Breast epithelium (tissue), 4 donors: ENCODE measurements around the gene GGT7. TPM values are rescaled to one million over a fixed set of nuclear protein-coding genes. Genes with fewer than 3 reads are reported as not detected.

ENCODE experiments used
- DNase-seq, 2 donors: peaks; one replicate each; pipeline ENCODE4 v3.0.0-alpha.2; 2019; ENCODE audit warnings: low spot score in 2 of 2
- H3K27ac ChIP-seq, 2 donors: fragments of 200-600 bp; sonication (generic) in 1 of 2; one replicate each; pipeline ENCODE4 v1.5.1; 2016 to 2019; ENCODE audit warnings: mild to moderate bottlenecking in 1 of 2
- H3K27me3 ChIP-seq, 2 donors: fragments of 200-600 bp; sonication (generic) in 1 of 2; one replicate each; pipeline versions ENCODE4 v1.5.1 to v1.6.0; 2017 to 2019; ENCODE audit warnings: control low read depth in 1 of 2, mild to moderate bottlenecking in 1 of 2
- H3K36me3 ChIP-seq: fragments of 200-600 bp; one replicate; pipeline ENCODE4 v1.5.1; 2019
- H3K4me1 ChIP-seq, 2 donors: fragments of 200-600 bp; sonication (generic); one replicate each; pipeline ENCODE4 v1.5.1; 2016 to 2019; ENCODE audit warnings: control low read depth in 1 of 2
- H3K4me3 ChIP-seq, 3 donors: fragments of 200-600 bp; sonication (generic); 1 replicate in 2 of 3; 2 replicates in 1 of 3; pipeline ENCODE4 v1.5.1; 2016 to 2019; ENCODE audit warnings: mild to moderate bottlenecking in 3 of 3, moderate library complexity in 2 of 3
- H3K9me3 ChIP-seq, 2 donors: fragments of 200-600 bp; sonication (generic) in 1 of 2; one replicate each; pipeline ENCODE4 v1.5.1; 2016 to 2019; ENCODE audit warnings: control low read depth in 1 of 2
- POLR2A ChIP-seq: fragments of 450-650 bp; IDR thresholded peaks from one replicate; pipeline ENCODE4 v1.6.1; 2016; ENCODE audit warnings: antibody characterized with exemption, mild to moderate bottlenecking, moderate library complexity
- POLR2AphosphoS5 ChIP-seq, 3 donors: sonication (generic); formaldehyde crosslinking; IDR thresholded peaks; one replicate each; pipeline ENCODE4 v1.6.1; 2017; ENCODE audit warnings: antibody characterized with exemption in 3 of 3
- intact Hi-C: fragments of 100-400 bp; cut with DNase I; formaldehyde crosslinking; loops from one replicate; pipeline ENCODE4 v1.15.1; 2023; ENCODE audit warnings: low total_unique reads
- total RNA-seq, 3 donors: library from RNA; depleted of rRNA; stranded (reverse); fragments of >200 nt; gene quantifications; one replicate each; pipeline ENCODE4 v1.1.0, GENCODE V29; 2016
- TF ChIP-seq, protein P1 (sequence below), 3 donors: fragments of 450-650 bp; IDR thresholded peaks; one replicate each; pipeline ENCODE4 v1.5.1; 2016 to 2017; ENCODE audit warnings: antibody characterized with exemption in 3 of 3, mild to moderate bottlenecking in 3 of 3, moderate library complexity in 3 of 3

Gene GGT7
- total RNA-seq, 3 donors from 2014 or later, result 13.1 to 21.8 (median 16.4) TPM

DNA sequence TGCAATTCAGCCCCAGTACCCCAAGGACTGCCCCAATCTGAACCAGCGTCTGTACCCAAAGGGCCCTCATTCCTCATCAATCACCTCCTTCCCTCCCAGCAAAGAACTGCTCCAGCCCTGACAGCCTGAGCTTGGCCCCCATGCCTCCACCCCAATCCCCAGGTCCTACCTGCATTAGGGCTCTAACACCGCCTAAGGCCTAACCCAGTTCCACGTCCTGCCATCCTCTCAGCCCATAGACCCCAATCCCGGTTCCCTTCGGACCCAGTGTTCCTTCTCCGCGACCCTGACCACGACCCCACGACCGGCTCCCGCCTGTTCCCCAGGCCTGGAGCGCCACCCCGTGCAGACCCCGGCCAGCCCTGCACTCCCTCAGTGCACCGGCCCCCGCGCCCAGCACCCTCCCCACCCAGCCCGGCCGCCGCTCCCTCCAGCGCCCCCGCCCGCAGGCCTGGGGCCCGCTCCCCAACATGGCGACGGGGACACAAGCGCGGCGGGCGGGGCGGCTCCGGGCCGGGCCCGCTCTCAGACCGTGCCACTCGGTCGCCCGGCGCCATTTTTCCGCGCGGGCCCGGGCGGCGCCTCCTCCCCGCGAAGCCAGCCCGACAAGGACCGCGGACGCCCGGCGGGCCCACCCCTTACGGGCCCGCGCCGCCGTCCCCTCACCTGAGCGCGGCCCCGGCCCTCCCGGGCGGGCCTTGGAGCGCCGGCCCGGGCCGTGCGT is 47.7 kb downstream of the GGT7 start:
- Histone ChIP-seq H3K4me1 (no peaks in the 10 kb centered on the region), H3K27ac (peak overlapping the region; percentile 92 to 98), H3K36me3 (no peaks in the 10 kb centered on the region), H3K9me3 (no peaks in the 10 kb centered on the region), H3K4me3 (peak overlapping the region; percentile 78 to 90 (median 89)), H3K27me3 (no peaks in the 10 kb centered on the region)
- TF ChIP-seq, protein P1, sequence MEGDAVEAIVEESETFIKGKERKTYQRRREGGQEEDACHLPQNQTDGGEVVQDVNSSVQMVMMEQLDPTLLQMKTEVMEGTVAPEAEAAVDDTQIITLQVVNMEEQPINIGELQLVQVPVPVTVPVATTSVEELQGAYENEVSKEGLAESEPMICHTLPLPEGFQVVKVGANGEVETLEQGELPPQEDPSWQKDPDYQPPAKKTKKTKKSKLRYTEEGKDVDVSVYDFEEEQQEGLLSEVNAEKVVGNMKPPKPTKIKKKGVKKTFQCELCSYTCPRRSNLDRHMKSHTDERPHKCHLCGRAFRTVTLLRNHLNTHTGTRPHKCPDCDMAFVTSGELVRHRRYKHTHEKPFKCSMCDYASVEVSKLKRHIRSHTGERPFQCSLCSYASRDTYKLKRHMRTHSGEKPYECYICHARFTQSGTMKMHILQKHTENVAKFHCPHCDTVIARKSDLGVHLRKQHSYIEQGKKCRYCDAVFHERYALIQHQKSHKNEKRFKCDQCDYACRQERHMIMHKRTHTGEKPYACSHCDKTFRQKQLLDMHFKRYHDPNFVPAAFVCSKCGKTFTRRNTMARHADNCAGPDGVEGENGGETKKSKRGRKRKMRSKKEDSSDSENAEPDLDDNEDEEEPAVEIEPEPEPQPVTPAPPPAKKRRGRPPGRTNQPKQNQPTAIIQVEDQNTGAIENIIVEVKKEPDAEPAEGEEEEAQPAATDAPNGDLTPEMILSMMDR (IDR thresholded peaks at IDR 0.05), result no peak
- no peak for TF ChIP-seq POLR2AphosphoS5 (IDR thresholded peaks at IDR 0.05)
- TF ChIP-seq POLR2A, result no peak
- intact Hi-C loops, result no loop called here
- DNase-seq, result peak in 1 of 2 donors; percentile 33

DNA sequence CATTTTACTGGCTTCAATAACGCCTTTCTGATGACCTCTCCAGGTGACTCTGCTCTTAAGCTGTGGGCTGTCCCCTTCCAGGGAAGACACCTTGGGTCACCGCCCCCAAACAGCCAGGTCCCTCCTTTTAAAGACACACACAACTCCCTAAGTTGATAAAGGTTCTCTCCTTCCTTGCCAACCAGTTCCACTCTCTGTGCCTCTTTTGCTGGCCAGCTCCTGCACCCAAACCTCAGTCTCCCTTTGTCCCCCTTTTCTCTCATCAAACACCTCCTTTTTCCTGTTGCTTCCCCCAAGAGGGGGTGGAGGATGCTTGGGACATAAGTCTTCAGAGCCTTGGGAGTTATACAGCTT is 48.2 kb downstream of the GGT7 start:
- Histone ChIP-seq H3K36me3 (no peaks in the 10 kb centered on the region), H3K4me1 (no peaks in the 10 kb centered on the region)
- TF ChIP-seq, protein P1 (IDR thresholded peaks at IDR 0.05), result no peak
- TF ChIP-seq POLR2A, result peak; percentile 18
- no peak for TF ChIP-seq POLR2AphosphoS5 (IDR thresholded peaks at IDR 0.05)

DNA sequence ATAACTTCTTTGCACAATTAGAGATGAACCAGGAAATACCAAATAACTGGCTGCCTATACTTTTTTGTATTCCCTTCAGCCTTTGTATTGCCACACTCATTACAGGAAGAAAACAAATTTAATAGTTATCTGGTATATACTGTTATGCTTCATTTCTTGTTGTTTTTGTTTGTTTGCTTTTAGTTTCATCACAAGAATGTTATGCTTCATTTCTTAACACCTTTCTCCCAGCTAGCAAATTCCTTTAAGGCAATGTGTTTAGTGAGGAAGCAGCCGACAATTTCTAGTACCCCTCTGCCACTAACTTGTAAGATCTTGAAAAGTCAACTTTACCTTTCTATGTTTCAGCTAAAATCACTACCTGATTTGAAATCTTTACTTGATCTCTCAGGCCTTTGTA is 48.6 kb downstream of the GGT7 start:
- intact Hi-C loops, result no loop called here
- peak overlapping the region; percentile 92 to 98 for H3K27ac ChIP-seq
- no peaks in the 10 kb centered on the region for H3K9me3 ChIP-seq

More for the DNA sequence above, 48.2 kb downstream of the GGT7 start:
- Histone ChIP-seq H3K4me3 (peak overlapping the region; percentile 78 to 90 (median 89)), H3K9me3 (no peaks in the 10 kb centered on the region), H3K27ac (peak overlapping the region; percentile 92 to 98), H3K27me3 (no peaks in the 10 kb centered on the region)
- DNase-seq, result peak; percentile 65 to 68
- intact Hi-C loops, result no loop called here

DNA sequence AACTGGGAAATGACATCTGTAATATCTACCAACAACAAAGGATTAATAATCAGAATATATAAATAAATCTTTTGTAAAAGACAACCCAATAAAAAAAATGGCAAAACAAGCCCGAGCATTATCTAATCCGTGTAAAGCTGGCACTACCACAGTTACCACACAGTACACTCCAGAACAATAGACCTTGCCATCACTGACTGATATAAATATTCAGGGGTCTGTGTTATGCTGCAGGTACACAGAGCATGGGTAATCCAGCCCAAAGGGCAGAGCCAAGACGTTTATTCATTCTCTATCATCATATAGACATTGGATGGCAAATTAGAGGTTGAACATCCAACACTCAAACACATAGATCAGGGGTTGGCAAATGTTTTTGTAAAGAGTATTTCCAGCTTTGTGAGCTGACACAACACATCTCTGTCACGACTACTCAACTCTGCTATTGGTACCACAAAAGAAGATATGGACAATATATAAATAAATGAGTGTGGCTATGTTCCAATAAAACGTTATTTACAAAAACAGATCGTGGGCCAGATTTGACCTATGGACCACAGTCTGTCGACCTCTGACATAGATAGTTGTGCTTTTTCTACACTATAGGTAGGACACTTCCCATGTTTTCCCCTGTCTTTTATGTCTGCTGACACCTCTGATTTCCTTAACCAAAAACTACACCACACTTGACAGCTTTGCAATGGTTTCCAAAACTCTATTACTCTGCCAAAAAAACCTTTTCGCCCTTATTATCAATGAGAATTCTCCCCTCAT is 51.7 kb downstream of the GGT7 start:
- Histone ChIP-seq H3K27me3 (no peaks in the 10 kb centered on the region), H3K36me3 (no peaks in the 10 kb centered on the region), H3K4me1 (no peaks in the 10 kb centered on the region), H3K4me3 (no peak overlapping the region), H3K9me3 (no peaks in the 10 kb centered on the region), H3K27ac (no peak overlapping the region)
- TF ChIP-seq POLR2A (no peak), POLR2AphosphoS5 (IDR thresholded peaks at IDR 0.05) (no peak)
- TF ChIP-seq, protein P1 (IDR thresholded peaks at IDR 0.05), result no peak
- no peak for DNase-seq
- intact Hi-C loops, result no loop called here

More for the DNA sequence above, 48.6 kb downstream of the GGT7 start:
- Histone ChIP-seq H3K27me3 (no peaks in the 10 kb centered on the region), H3K4me3 (peak overlapping the region; percentile 78 to 90 (median 89)), H3K4me1 (no peaks in the 10 kb centered on the region), H3K36me3 (no peaks in the 10 kb centered on the region)
- no peak for TF ChIP-seq POLR2AphosphoS5 (IDR thresholded peaks at IDR 0.05)
- TF ChIP-seq POLR2A, result no peak
- TF ChIP-seq, protein P1 (IDR thresholded peaks at IDR 0.05), result no peak
- no peak for DNase-seq

DNA sequence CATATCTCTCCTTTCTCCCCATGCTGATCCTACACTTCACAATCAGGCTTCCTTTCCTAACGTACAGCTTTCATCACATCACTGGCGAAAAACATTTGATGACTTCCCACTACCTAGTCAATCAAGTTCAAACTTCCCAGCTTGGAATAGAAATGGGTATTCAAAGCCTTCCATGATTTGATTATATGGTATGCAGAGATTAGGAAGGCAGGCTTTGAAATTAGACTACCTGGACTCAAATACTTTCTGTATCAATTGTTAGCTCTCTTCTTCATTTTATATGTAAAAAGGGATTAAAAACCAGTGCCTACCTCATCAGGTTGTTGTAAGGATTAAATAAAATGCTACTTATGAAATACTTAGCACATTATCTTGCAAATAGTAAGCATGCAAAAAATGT is 54.9 kb downstream of the GGT7 start:
- no peak overlapping the region for H3K27ac ChIP-seq
- H3K36me3 ChIP-seq, result no peaks in the 10 kb centered on the region
- DNase-seq, result no peak
- H3K9me3 ChIP-seq, result no peaks in the 10 kb centered on the region
- no peaks in the 10 kb centered on the region for H3K27me3 ChIP-seq
- TF ChIP-seq, protein P1 (IDR thresholded peaks at IDR 0.05), result no peak
- TF ChIP-seq POLR2AphosphoS5 (IDR thresholded peaks at IDR 0.05), result no peak
- no peak for TF ChIP-seq POLR2A
- intact Hi-C loops, result no loop called here
- H3K4me1 ChIP-seq, result no peaks in the 10 kb centered on the region
- H3K4me3 ChIP-seq, result no peak overlapping the region
